SK-N-SH (cell line): ENCODE measurements around the gene WT1. TPM values are rescaled to one million over a fixed set of nuclear protein-coding genes. Genes with fewer than 3 reads are reported as not detected.

Source experiments
- CTCF ChIA-PET: fragments of 300-600, 350-600 bp; formaldehyde crosslinking; extraction: SDS; loops from one replicate; lab custom pipeline; 2021; lab: Yijun Ruan, JAX
- POLR2A ChIA-PET: fragments of 350-600 bp; sonication (Branson Sonifier 250); formaldehyde crosslinking; extraction: SDS; loops from one replicate; lab custom pipeline; 2020; ENCODE audit warnings: antibody characterized with exemption, inconsistent platforms; lab: Yijun Ruan, JAX
- DNase-seq: peaks from one replicate; pipeline ENCODE4 v3.0.0; 2012
- H2AFZ ChIP-seq: fragments of 200-600 bp; sonication (generic); 2 replicates; pipeline ENCODE4 v1.8.1; 2016; ENCODE audit warnings: antibody characterized with exemption, mild to moderate bottlenecking, low read depth
- H3F3A ChIP-seq: fragments of 200-600 bp; sonication (generic); replicated peaks from 2 replicates; pipeline ENCODE3; 2016; ENCODE audit warnings: antibody characterized with exemption, mild to moderate bottlenecking; ENCODE audit not compliant: insufficient read depth
- H3K27ac ChIP-seq, 2 experiments: fragments of 200-500 bp in 1 of 2; fragments of 200-600 bp in 1 of 2; sonication (Bioruptor generic) in 1 of 2; sonication (generic), shearing (Covaris generic) in 1 of 2; 2 replicates each; pipeline versions ENCODE4 v1.5.1 to v1.6.1; 2014 to 2016; ENCODE audit warnings: low read depth in 2 of 2, inconsistent platforms in 1 of 2, low read length in 1 of 2, mild to moderate bottlenecking in 1 of 2, mixed read lengths in 1 of 2
- H3K27me3 ChIP-seq: fragments of 200-600 bp; sonication (generic), shearing (Covaris generic); 2 replicates; pipeline ENCODE4 v1.6.1; 2016; ENCODE audit warnings: mixed run types; ENCODE audit not compliant: insufficient read depth
- H3K36me3 ChIP-seq, 2 experiments: fragments of 200-500 bp in 1 of 2; fragments of 200-600 bp in 1 of 2; sonication (Bioruptor generic) in 1 of 2; sonication (generic) in 1 of 2; replicated peaks in 1 of 2; 2 replicates each; pipeline versions ENCODE3 to v1.5.1; 2014 to 2016; ENCODE audit warnings: low read length in 1 of 2, mild to moderate bottlenecking in 1 of 2; ENCODE audit not compliant: insufficient read depth in 2 of 2, control insufficient read depth in 1 of 2
- H3K4me1 ChIP-seq, 2 experiments: fragments of 200-500 bp in 1 of 2; fragments of 200-600 bp in 1 of 2; sonication (Bioruptor generic) in 1 of 2; sonication (generic), shearing (Covaris generic) in 1 of 2; 2 replicates each; pipeline versions ENCODE4 v1.5.1 to v1.6.1; 2014 to 2016; ENCODE audit warnings: low read depth in 1 of 2, low read length in 1 of 2, mixed run types in 1 of 2; ENCODE audit not compliant: insufficient read depth in 2 of 2, control insufficient read depth in 1 of 2
- H3K4me2 ChIP-seq: fragments of 200-600 bp; sonication (generic), shearing (Covaris generic); 2 replicates; pipeline ENCODE4 v1.6.1; 2017; ENCODE audit warnings: mixed run types
- H3K4me3 ChIP-seq, 2 experiments: fragments of 200-500 bp in 1 of 2; fragments of 200-600 bp in 1 of 2; sonication (Bioruptor generic) in 1 of 2; sonication (generic), shearing (Covaris generic) in 1 of 2; 2 replicates each; pipeline versions ENCODE4 v1.5.1 to v1.8.1; 2014 to 2016; ENCODE audit warnings: low read depth in 2 of 2, inconsistent platforms in 1 of 2, low read length in 1 of 2, mild to moderate bottlenecking in 1 of 2, mixed read lengths in 1 of 2, moderate library complexity in 1 of 2
- H3K79me2 ChIP-seq: fragments of 200-600 bp; sonication (generic); 2 replicates; pipeline ENCODE4 v1.8.1; 2017; ENCODE audit warnings: mild to moderate bottlenecking; ENCODE audit not compliant: insufficient read depth
- H3K9ac ChIP-seq: fragments of 200-600 bp; sonication (generic); 2 replicates; pipeline ENCODE4 v1.6.1; 2017; ENCODE audit warnings: mixed run types
- H3K9me2 ChIP-seq: fragments of 200-600 bp; sonication (generic); 2 replicates; pipeline ENCODE4 v1.6.1; 2017; ENCODE audit warnings: mixed run types
- H3K9me3 ChIP-seq: fragments of 200-600 bp; sonication (generic); 2 replicates; pipeline ENCODE4 v1.6.1; 2017; ENCODE audit warnings: mixed run types, mild to moderate bottlenecking, moderate library complexity
- H4K20me1 ChIP-seq: fragments of 200-600 bp; sonication (generic); 2 replicates; pipeline ENCODE4 v1.6.1; 2017; ENCODE audit warnings: mild to moderate bottlenecking, mixed run types; ENCODE audit not compliant: insufficient read depth
- CHD2 ChIP-seq: fragments of 150-350 bp; IDR thresholded peaks from 2 replicates; pipeline ENCODE4 v1.6.1; 2018; ENCODE audit warnings: low read length; ENCODE audit not compliant: partially characterized antibody
- EZH2phosphoT487 ChIP-seq: fragments of 200-600 bp; sonication (generic); IDR thresholded peaks from 2 replicates; pipeline ENCODE4 v1.6.1; 2017; ENCODE audit warnings: low read depth, mixed run types, mild to moderate bottlenecking, antibody characterized with exemption, moderate library complexity, borderline replicate concordance
- FOSL2 ChIP-seq: IDR thresholded peaks from 2 replicates; pipeline ENCODE4 v1.4.0; 2012; ENCODE audit warnings: low read depth, mild to moderate bottlenecking, moderate library complexity, borderline replicate concordance
- GATA2 ChIP-seq: sonication (generic); formaldehyde crosslinking; IDR thresholded peaks from 2 replicates; pipeline ENCODE4 v1.5.0; 2020; ENCODE audit warnings: mild to moderate bottlenecking, missing genetic modification reagents
- JUND ChIP-seq: IDR thresholded peaks from 2 replicates; pipeline ENCODE4 v1.4.0; 2012
- MEF2A ChIP-seq: IDR thresholded peaks from 2 replicates; pipeline ENCODE4 v1.4.0; 2012; ENCODE audit warnings: low read depth, borderline replicate concordance
- MXI1 ChIP-seq: IDR thresholded peaks from 2 replicates; pipeline ENCODE4 v1.6.1; 2012; ENCODE audit warnings: mild to moderate bottlenecking, low read depth, low read length, improper control_type of control experiment
- PBX3 ChIP-seq: IDR thresholded peaks from 2 replicates; pipeline ENCODE4; 2012
- POLR2AphosphoS5 ChIP-seq: IDR thresholded peaks from 2 replicates; pipeline ENCODE4 v1.6.1; 2012; ENCODE audit warnings: low read depth, low read length
- RAD21 ChIP-seq: IDR thresholded peaks from 2 replicates; pipeline ENCODE4 v1.6.1; 2012; ENCODE audit warnings: mild to moderate bottlenecking, low read length
- SIN3A ChIP-seq: IDR thresholded peaks from 2 replicates; pipeline ENCODE4 v1.6.1; 2012; ENCODE audit warnings: low read depth, mild to moderate bottlenecking, low read length, moderate library complexity, borderline replicate concordance
- TCF12 ChIP-seq: IDR thresholded peaks from 2 replicates; pipeline ENCODE4 v1.4.0; 2012
- USF2 ChIP-seq: fragments of 150-350 bp; IDR thresholded peaks from 2 replicates; pipeline ENCODE4 v1.6.1; 2017; ENCODE audit warnings: antibody characterized with exemption, low read length, low read depth, borderline replicate concordance
- YY1 ChIP-seq: IDR thresholded peaks from 2 replicates; pipeline ENCODE4 v1.4.0; 2012; ENCODE audit warnings: low read depth, mild to moderate bottlenecking
- WGBS: methylation state at CpG from one replicate; pipeline ENCODE4 v1.1.6; 2017; ENCODE audit warnings: low lambda C conversion rate; 5-methylcytosine and 5-hydroxymethylcytosine counted together
- polyA plus RNA-seq, 3 experiments: library from polyadenylated mRNA; depleted of rRNA; stranded (reverse); fragments of >200 nt; gene quantifications; 2 replicates each; pipeline ENCODE4 v1.2.3, GENCODE V29; 2012
- TF ChIP-seq, protein P1 (sequence below): fragments of 150-350 bp; IDR thresholded peaks from 2 replicates; pipeline ENCODE4 v1.6.1; 2016; ENCODE audit warnings: mild to moderate bottlenecking, low read depth, low read length
- TF ChIP-seq, protein P2 (sequence below): IDR thresholded peaks from 2 replicates; pipeline ENCODE4 v1.4.0; 2012; ENCODE audit warnings: low read depth, borderline replicate concordance
- TF ChIP-seq, protein P3 (sequence below): IDR thresholded peaks from 2 replicates; pipeline ENCODE4 v1.4.0; 2012; ENCODE audit warnings: low read depth, borderline replicate concordance
- TF ChIP-seq, protein P4 (sequence below): fragments of 200-600 bp; sonication (generic); IDR thresholded peaks from 2 replicates; pipeline ENCODE4 v1.6.1; 2017; ENCODE audit warnings: antibody characterized with exemption, mild to moderate bottlenecking, moderate library complexity
- TF ChIP-seq, protein P5 (sequence below): IDR thresholded peaks from 2 replicates; pipeline ENCODE4 v1.4.0; 2012; ENCODE audit warnings: low read depth

Gene WT1
- polyA plus RNA-seq, 1 of the 3 experiments (the other 2 are of a cell fraction): 0.49 TPM

- H3K9me3 ChIP-seq: no peaks in the 10 kb centered on the region
- peaks cover 18% of the 10 kb centered on the region for H3F3A ChIP-seq
- TF ChIP-seq, protein P1, sequence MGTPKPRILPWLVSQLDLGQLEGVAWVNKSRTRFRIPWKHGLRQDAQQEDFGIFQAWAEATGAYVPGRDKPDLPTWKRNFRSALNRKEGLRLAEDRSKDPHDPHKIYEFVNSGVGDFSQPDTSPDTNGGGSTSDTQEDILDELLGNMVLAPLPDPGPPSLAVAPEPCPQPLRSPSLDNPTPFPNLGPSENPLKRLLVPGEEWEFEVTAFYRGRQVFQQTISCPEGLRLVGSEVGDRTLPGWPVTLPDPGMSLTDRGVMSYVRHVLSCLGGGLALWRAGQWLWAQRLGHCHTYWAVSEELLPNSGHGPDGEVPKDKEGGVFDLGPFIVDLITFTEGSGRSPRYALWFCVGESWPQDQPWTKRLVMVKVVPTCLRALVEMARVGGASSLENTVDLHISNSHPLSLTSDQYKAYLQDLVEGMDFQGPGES: no peak
- TF ChIP-seq MEF2A: no peak
- TF ChIP-seq, protein P2, sequence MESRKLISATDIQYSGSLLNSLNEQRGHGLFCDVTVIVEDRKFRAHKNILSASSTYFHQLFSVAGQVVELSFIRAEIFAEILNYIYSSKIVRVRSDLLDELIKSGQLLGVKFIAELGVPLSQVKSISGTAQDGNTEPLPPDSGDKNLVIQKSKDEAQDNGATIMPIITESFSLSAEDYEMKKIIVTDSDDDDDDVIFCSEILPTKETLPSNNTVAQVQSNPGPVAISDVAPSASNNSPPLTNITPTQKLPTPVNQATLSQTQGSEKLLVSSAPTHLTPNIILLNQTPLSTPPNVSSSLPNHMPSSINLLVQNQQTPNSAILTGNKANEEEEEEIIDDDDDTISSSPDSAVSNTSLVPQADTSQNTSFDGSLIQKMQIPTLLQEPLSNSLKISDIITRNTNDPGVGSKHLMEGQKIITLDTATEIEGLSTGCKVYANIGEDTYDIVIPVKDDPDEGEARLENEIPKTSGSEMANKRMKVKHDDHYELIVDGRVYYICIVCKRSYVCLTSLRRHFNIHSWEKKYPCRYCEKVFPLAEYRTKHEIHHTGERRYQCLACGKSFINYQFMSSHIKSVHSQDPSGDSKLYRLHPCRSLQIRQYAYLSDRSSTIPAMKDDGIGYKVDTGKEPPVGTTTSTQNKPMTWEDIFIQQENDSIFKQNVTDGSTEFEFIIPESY: no peak
- TF ChIP-seq, protein P3, sequence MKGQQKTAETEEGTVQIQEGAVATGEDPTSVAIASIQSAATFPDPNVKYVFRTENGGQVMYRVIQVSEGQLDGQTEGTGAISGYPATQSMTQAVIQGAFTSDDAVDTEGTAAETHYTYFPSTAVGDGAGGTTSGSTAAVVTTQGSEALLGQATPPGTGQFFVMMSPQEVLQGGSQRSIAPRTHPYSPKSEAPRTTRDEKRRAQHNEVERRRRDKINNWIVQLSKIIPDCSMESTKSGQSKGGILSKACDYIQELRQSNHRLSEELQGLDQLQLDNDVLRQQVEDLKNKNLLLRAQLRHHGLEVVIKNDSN: no peak
- no peak for TF ChIP-seq RAD21
- no peak for TF ChIP-seq PBX3
- TF ChIP-seq POLR2AphosphoS5: no peak
- TF ChIP-seq GATA2 (CRISPR knock-in tag): no peak
- TF ChIP-seq, protein P4, sequence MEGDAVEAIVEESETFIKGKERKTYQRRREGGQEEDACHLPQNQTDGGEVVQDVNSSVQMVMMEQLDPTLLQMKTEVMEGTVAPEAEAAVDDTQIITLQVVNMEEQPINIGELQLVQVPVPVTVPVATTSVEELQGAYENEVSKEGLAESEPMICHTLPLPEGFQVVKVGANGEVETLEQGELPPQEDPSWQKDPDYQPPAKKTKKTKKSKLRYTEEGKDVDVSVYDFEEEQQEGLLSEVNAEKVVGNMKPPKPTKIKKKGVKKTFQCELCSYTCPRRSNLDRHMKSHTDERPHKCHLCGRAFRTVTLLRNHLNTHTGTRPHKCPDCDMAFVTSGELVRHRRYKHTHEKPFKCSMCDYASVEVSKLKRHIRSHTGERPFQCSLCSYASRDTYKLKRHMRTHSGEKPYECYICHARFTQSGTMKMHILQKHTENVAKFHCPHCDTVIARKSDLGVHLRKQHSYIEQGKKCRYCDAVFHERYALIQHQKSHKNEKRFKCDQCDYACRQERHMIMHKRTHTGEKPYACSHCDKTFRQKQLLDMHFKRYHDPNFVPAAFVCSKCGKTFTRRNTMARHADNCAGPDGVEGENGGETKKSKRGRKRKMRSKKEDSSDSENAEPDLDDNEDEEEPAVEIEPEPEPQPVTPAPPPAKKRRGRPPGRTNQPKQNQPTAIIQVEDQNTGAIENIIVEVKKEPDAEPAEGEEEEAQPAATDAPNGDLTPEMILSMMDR: no peak
- no peak for TF ChIP-seq SIN3A
- no peak for TF ChIP-seq FOSL2
- TF ChIP-seq, protein P5, sequence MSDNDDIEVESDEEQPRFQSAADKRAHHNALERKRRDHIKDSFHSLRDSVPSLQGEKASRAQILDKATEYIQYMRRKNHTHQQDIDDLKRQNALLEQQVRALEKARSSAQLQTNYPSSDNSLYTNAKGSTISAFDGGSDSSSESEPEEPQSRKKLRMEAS: no peak
- no peak for TF ChIP-seq YY1
- TF ChIP-seq EZH2phosphoT487: no peak
- TF ChIP-seq TCF12: no peak
- no peak for TF ChIP-seq USF2
- TF ChIP-seq JUND: no peak
- TF ChIP-seq MXI1: no peak
- TF ChIP-seq CHD2: no peak
- POLR2A ChIA-PET: no interaction called here
- H3K4me2 ChIP-seq: no peak overlapping the region
- no peaks in the 10 kb centered on the region for H3K9me2 ChIP-seq
- H3K4me1 ChIP-seq: peaks cover 4 to 19% of the 10 kb centered on the region in 2 experiments; a peak in 3 of 4 replicates
- 44% methylated on average over 4 of the region's 4 CpGs for WGBS
- H3K27me3 ChIP-seq: peaks cover 28% of the 10 kb centered on the region; the same call in 1 of the 2 replicates
- no peaks in the 10 kb centered on the region for H4K20me1 ChIP-seq
- no peak overlapping the region for H3K27ac ChIP-seq
- no peak overlapping the region for H2AFZ ChIP-seq
- CTCF ChIA-PET: interaction anchor here (0.9 to 2.6 kb wide), 2 partner anchors 20 to 42 kb away, joined by 3 to 5 read pairs; no protein-coding TSS in a partner anchor
- H3K79me2 ChIP-seq: no peaks in the 10 kb centered on the region
- DNase-seq: no peak
- no peak overlapping the region for H3K4me3 ChIP-seq
- H3K9ac ChIP-seq: no peak overlapping the region
- H3K36me3 ChIP-seq: no peaks in the 10 kb centered on the region
Measured at GRCh38 chr11:32416301-32416700, 19.0 kb downstream of the WT1 start.
